ENCODE measurements around the gene SYNE1. TPM values are rescaled to one million over a fixed set of nuclear protein-coding genes. Genes with fewer than 3 reads are reported as not detected.

Gene SYNE1
- total RNA-seq, 1 experiment from 2014 or later = 10.8 TPM

DNA sequence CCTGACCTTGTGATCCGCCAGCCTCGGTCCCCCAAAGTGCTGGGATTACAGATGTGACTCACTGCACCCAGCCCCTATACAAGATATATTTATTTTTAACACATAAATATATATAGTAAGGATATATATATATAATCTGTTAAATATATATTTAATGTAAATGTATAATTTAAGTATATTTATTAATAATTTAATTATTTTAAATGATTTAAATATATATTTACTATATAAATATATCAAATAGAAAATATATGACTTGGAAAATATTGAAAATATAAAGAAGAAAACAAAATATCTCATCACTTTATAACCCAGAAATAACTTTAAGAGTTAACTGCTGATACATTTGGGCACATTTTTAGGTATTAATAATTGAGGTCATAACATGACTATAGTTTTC is 324.7 kb downstream of the SYNE1 start:
- H3K4me3 ChIP-seq = no peak overlapping the region
- no peaks in the 10 kb centered on the region for H3K27me3 ChIP-seq
- H3K36me3 ChIP-seq = peaks cover 1% of the 10 kb centered on the region
- no peaks in the 10 kb centered on the region for H3K9me3 ChIP-seq
- DNase-seq = no peak

DNA sequence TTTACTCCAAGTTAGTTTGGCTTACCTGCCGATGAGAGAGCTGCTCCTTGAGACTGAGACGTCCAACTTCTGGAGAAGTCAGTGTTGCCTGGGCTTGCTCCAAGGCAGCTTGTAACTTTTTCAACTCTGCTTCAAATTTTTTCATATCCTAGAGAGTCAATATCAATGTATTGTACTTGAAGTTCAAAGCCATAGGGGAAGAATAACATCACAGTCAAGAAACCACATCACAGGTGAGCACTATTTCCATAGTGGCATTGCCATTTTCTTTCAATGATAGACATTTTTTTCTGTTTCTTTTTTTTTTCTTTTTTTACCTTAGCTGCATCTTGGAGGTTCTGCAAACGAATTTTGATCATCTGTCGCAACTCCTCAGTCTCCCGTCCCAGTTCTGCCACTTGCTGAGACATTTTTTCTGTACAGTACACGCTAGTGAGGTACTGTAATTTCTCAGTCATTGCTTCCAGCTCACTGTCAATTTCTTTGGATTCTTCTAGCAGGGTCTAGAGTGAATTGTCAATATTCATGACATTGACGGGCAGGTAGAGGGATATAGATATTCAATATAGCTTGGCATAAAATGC is 326.7 kb downstream of the SYNE1 start:
- Histone ChIP-seq H3K9me3 (no peaks in the 10 kb centered on the region), H3K4me3 (no peak overlapping the region), H3K27me3 (no peaks in the 10 kb centered on the region), H3K36me3 (no peaks in the 10 kb centered on the region; the same call in none of the 2 replicates)
- DNase-seq = no peak

DNA sequence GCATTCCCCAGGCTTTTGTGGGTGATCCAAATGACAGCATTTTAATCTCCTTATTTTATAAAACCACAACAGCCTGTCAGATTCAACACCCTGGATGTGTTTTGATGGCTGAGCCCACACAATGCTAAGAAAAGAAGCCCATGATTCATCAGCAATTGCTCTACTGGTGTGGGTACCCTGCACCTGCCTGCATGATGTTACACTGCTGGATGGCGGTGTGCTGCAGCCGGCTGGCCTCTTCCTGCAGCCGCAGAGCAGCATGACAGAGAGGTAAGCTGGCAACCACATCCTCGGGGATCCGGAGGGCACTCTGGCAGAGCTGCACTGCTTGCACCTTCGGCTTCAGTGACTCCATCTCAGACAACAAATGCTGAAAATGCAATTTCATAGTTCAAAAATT is 327.5 kb downstream of the SYNE1 start:
- no peak for DNase-seq
- no peaks in the 10 kb centered on the region for H3K27me3 ChIP-seq
- no peaks in the 10 kb centered on the region; the same call in none of the 2 replicates for H3K36me3 ChIP-seq
- H3K9me3 ChIP-seq = no peaks in the 10 kb centered on the region
- H3K4me3 ChIP-seq = no peak overlapping the region

DNA sequence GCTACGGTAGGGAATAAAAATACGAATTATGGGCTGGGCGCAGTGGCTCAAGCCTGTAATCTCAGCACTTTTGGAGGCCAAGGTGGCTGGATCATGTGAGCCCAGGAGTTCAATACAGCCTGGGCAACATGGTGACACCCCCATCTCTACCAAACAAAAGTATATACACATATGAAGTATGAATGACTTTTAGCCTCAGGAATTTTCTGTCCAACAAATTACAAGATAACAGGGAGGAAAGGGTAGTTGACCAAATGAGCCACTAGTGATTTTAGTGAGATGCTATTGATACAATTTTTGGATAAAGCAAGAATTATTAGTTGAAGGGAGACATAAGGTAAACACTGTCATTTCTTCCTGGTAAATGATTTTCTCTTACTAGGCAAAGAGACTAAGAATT is 328.2 kb downstream of the SYNE1 start:
- no peaks in the 10 kb centered on the region; the same call in none of the 2 replicates for H3K36me3 ChIP-seq
- H3K4me3 ChIP-seq = no peak overlapping the region
- DNase-seq = no peak
- H3K9me3 ChIP-seq = no peaks in the 10 kb centered on the region
- no peaks in the 10 kb centered on the region for H3K27me3 ChIP-seq

DNA sequence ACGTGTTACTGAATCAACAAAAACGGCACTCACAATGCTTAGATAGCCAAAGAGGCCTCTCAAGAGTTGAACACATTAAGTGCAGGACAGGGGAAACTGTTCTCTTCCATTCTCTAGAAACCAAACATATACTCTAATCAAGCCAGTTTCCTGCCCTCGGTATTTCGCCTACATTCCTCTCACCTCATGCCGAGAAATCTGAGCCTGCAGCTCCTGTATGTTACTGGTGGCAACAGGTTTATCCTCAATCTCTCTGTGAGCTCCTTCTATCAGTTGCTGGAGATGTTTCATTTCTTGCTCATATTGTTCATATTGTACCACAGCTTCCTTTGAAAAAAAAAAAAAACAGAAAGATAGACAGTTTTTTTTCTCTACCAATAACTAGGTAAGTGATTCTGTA is 328.9 kb downstream of the SYNE1 start:
- Histone ChIP-seq H3K9me3 (no peaks in the 10 kb centered on the region), H3K27me3 (no peaks in the 10 kb centered on the region), H3K36me3 (no peaks in the 10 kb centered on the region; the same call in none of the 2 replicates), H3K4me3 (no peak overlapping the region)
- no peak for DNase-seq

DNA sequence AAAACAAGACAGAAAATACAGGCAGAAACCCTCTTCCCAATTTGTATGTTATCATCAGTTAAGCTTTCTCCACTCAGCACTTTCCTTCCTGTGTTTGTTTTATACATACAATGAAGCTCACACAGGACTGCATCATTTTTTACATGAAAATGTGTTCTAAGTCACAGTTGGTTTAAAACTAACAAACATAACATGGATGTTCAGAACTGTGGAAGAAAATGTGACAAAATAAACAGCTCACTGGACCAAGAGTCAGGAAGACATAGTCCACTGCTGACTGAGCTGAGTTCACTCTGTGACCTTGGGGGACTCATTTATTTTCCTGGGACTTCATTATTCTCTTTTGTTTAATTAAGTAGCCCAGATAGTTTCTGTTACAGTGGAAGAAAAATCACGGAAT is 331.5 kb downstream of the SYNE1 start:
- no peaks in the 10 kb centered on the region; the same call in none of the 2 replicates for H3K36me3 ChIP-seq
- no peak for DNase-seq
- no peaks in the 10 kb centered on the region for H3K9me3 ChIP-seq
- H3K27me3 ChIP-seq = no peaks in the 10 kb centered on the region
- H3K4me3 ChIP-seq = no peak overlapping the region

DNA sequence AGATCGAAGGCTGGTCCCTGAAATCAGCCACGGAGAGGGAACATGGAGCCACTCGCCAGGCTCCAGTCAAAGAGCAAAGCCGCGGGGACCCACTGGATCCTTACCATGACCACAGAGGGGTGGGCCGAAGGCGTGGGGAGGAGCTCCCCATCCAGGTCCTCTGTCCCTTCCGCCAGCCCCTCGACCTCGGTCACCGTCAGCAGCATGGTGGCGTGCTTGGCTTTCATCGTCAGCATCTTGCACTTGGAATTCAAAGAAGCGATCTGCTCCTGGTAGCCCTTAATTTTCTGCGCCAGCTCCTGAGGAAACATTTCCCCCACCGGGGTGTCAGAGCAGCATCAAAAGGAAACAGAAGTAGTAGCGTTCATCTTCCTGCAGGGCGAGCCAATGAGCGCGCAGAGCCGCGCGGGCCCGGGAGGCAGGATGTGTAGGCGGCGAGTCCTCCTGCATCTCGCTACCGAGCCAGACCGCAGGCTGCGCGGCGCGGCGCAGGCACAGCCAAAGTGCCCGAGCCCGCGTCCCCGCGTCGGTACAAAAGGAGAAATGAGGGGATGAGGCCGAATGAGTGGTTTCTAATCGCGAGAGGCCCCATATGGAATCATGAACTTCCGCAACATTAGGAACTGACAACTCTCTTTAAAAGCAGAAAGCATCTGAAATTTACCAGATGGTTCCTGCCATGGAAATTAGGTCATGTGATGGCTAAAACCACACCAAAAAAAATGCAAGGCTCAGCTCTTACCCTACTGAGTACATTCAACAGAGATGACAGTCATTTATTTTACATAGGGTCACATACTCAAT is 335.2 kb downstream of the SYNE1 start:
- Histone ChIP-seq H3K36me3 (no peaks in the 10 kb centered on the region), H3K9me3 (no peaks in the 10 kb centered on the region)
- peak; percentile 91 for DNase-seq

DNA sequence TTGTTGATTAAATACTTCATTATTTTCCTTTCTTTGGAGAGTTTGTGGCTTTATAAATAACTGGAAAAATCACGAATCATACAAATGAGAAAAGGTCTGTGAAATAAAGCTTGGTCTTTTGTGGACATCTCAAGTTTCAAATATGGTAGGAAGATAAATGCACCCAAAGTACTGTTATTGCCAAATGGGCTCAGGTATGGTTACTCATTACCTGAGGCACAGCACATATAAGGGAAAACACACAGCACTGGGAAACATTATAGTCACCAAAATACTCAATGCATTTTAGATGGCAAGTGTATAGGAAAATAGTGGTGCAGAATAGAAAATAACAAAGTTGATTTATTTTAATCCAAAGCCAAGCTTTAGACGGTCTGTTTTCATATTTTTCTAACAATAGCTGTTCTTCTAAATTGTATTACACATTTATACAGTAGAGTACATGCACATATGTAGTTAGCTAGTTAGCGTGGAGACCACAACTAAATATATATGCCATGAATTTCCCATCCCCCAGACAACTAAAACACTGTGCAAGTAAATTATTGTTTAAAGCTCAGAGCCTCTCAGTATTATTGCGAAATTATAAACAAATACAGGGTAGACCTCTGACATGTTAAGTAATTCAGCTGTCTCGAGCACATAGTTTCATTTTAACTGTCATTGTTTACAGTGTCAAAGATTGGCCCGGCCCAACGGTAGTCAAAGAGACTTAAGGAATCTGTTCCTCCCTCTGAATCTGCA is 336.0 kb downstream of the SYNE1 start:
- no peaks in the 10 kb centered on the region for H3K36me3 ChIP-seq
- no peaks in the 10 kb centered on the region for H3K9me3 ChIP-seq
- DNase-seq = no peak
- no peaks in the 10 kb centered on the region for H3K27me3 ChIP-seq
- H3K4me3 ChIP-seq = peak overlapping the region; percentile 76

More for the DNA sequence above, 335.2 kb downstream of the SYNE1 start:
- Histone ChIP-seq H3K27me3 (no peaks in the 10 kb centered on the region), H3K4me3 (peak overlapping the region; percentile 76)

DNA sequence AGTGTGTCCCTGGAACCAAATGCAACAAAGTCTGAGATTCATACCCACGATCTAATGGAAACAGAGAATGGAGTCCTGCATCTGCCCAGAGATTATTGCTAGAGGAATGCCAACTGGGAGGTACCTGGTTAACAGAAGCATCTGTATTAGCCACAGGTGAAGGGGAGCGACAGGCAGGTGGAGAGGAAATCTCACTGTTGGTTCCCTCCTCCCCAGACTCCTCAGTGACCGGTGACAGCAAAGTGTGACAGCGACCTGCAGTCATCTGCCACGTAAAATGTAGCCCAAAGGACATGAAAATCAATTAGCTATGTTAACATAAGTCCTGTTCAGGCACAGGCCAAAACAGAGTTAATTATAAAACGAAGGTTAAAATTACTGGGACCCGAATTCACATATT is 336.6 kb downstream of the SYNE1 start:
- no peak for DNase-seq
- H3K27me3 ChIP-seq = no peaks in the 10 kb centered on the region
- H3K36me3 ChIP-seq = no peaks in the 10 kb centered on the region
- no peak overlapping the region for H3K4me3 ChIP-seq
- no peaks in the 10 kb centered on the region for H3K9me3 ChIP-seq

DNA sequence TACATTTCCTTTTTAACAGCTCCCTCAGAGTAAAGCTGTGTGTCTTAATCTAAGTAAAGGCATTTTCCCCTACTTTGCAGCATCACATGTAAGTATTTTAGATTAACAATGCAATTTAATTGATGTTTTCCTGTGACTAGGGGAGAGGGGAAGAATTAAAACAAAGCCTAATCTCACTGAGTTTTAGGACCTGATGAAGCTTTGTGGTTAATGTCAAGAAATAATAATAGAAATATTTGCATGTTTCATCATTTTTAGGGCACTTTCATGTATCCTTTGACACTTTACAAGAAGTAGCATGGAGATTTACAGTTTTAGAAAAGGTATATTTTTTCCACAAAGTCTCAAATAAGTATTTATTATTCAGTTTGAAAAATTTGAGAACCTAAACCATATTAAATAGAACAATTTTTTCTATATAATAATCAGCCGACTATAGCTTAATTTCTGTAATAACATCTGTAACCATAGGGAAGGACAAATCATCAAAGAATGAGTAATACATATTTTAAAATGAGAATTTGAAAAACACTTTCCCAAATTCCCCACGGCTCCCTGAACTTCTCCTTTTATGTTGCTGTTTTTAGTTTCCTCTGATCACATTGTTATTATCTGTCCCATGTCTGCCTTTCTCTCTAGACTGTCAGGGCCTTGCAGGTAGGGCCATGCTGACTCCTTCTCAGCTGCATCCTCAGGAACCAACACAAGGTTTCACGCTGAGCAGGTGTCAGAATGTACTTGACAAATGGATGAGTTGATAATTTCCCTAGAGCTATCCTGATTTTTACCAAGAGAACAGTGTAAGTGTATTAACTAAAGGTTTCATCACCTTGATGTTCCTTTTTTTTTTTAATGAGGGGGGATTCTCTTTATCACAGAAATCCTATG is 338.1 kb downstream of the SYNE1 start:
- H3K4me3 ChIP-seq = no peak overlapping the region
- H3K36me3 ChIP-seq = no peaks in the 10 kb centered on the region
- DNase-seq = no peak
- H3K9me3 ChIP-seq = no peaks in the 10 kb centered on the region
- H3K27me3 ChIP-seq = no peaks in the 10 kb centered on the region

DNA sequence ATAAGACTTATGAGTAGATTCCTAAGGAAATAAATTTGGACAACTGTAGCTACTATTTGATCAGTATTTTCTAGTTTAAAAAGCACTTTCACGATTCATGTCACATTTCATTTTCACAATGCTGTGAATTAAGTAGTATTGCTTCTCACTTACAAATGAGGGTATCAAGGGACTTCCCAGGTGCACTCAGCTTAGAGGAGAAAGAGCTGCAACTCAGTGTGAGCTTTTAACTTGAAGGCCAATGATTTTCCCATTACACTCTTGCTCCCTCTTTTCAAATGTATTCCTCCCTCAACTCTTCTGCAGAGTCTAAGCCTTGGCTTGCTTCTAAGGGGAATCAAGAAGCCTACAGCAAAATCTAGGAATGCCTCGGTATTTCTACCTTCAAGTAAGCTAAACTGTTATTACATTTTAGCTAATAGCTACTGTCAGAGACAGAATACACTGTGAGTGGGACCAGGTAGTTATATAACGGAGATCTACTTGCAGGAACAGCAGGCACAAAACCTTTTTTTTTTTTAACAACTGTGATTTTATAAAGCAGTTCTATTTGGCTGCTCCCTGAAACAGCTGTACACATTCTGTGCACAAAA is 339.0 kb downstream of the SYNE1 start:
- no peak for DNase-seq
- no peaks in the 10 kb centered on the region for H3K27me3 ChIP-seq
- H3K4me3 ChIP-seq = no peak overlapping the region
- H3K36me3 ChIP-seq = peaks cover 3% of the 10 kb centered on the region; the same call in 1 of the 2 replicates
- H3K9me3 ChIP-seq = no peaks in the 10 kb centered on the region

DNA sequence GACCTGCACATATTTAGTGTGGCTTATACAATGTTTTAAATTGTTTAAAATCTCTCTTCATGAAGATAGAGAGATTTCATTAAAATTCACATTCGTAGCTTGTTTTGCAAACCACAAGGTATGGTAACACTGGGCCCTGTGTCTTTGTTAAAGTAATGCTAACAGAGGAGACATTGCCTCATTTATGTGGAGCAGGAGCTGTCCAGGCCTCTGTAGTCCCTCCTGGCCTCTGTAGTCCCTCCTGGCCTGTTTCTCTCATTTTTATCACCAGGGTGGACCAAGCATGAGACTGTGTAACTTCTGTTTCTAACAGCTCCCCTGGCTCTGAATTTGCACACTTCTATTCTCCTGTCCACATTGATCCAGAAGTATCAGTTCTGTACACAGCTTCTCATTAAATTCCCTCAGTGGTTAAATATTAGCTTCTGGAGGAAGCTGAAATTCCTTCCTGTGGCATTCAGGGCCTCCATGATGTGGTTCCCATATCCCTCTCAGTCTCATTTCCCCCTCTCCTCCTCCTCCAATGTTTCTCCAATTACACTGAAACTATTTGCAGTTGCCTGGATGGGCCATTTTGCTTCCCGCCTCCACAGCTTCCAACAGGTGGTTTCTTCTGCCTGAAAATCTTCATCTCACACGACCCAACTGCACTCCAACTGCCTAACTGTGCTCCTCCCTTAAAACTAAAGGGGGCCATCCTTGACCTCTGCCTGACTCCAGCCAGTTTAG is 340.4 kb downstream of the SYNE1 start:
- Histone ChIP-seq H3K36me3 (peaks cover 3% of the 10 kb centered on the region; the same call in 1 of the 2 replicates), H3K9me3 (no peaks in the 10 kb centered on the region), H3K27me3 (no peaks in the 10 kb centered on the region), H3K4me3 (no peak overlapping the region)
- DNase-seq = no peak

DNA sequence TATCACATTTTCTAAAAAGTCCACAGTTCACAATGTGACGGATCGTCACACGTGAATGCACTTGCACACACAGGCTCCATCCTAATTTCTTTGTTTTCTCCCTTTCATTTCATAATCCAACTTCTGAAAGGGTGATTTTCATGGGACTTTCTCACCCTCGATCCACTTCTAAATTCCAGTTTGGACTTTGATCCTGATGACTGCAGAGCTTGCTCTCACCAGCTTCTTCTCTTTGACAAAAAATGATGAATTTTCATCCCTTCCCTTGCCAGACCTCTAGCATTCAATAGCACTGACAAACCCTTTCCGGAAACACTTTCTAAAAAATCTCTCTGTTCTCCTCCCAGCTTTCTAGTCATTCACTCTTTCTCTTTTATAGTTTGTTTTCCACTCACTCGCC is 341.2 kb downstream of the SYNE1 start:
- no peak overlapping the region for H3K4me3 ChIP-seq
- H3K27me3 ChIP-seq = no peaks in the 10 kb centered on the region
- no peaks in the 10 kb centered on the region for H3K9me3 ChIP-seq
- no peak for DNase-seq
- peaks cover 3% of the 10 kb centered on the region; the same call in 1 of the 2 replicates for H3K36me3 ChIP-seq

DNA sequence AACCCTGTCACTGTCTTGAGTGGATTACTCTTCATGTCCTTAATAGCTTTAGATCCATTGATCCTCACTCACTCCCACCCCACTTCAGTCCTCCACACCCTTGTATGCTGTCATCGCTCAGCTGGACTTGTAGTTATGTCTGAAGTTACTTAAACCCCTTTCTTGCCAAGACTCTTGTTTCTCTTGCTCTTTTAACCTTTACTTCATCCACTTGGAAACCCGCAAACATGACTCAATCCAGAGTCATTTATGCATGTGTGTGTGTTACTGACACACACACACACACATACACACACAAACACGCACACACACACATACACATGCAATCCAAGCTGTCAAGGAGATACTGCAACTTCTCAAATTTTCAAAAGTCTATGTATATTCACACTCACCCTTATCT is 341.8 kb downstream of the SYNE1 start:
- DNase-seq = peak; percentile 37
- Histone ChIP-seq H3K9me3 (no peaks in the 10 kb centered on the region), H3K36me3 (peaks cover 3% of the 10 kb centered on the region; the same call in 1 of the 2 replicates), H3K27me3 (no peaks in the 10 kb centered on the region), H3K4me3 (no peak overlapping the region)

DNA sequence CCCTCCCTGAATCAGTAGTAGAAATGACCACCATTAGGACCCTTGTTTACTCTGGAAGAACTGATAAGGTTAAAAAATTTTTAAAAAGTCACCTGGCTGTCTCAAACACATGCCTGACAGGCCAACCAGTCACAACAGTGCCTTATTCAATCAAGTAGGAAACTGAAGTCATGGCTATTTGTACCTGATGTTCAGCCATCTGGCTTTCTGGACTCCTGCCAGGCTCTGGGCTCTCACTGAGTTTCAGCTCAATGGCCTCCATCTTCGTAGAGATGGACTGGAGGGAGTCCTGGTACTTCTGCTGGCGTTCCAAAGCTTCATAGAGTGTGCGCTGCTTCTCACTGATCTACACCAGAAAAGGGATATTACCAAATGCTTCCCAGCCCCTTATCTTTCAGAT is 343.8 kb downstream of the SYNE1 start:
- Histone ChIP-seq H3K9me3 (no peaks in the 10 kb centered on the region), H3K4me3 (no peak overlapping the region), H3K36me3 (peaks cover 6% of the 10 kb centered on the region), H3K27me3 (no peaks in the 10 kb centered on the region)
- no peak for DNase-seq

Data from MG63 (cell line).